HCT116 (cell line): ENCODE measurements around the gene SMAD7. TPM values are rescaled to one million over a fixed set of nuclear protein-coding genes. Genes with fewer than 3 reads are reported as not detected.
A peak's percentile ranks its signal among the peaks of the same experiment; 100 is the strongest.

Experiments used
- ATAC-seq: fragments of 200-7000 bp; cut with Tn5 transposase; 2 replicates; pipeline ENCODE4 v1.9.1; 2020; ENCODE audit warnings: mild to moderate bottlenecking, moderate library complexity
- BruUV-seq: library from RNA; stranded (reverse); fragments of 400-500 nt; replicated peaks from 2 replicates; lab custom pipeline; 2021; lab: Mats Ljungman, UMichigan
- CTCF ChIA-PET: fragments of 300-600 bp; sonication (Branson Sonifier 250); formaldehyde crosslinking; loops from one replicate; lab custom pipeline; 2021; ENCODE audit warnings: antibody characterized with exemption; lab: Charles Lee
- POLR2A ChIA-PET: fragments of 300-600, 350-600 bp; sonication (Branson Sonifier 250); formaldehyde crosslinking; loops from one replicate; lab custom pipeline; 2021; ENCODE audit warnings: antibody characterized with exemption; lab: Charles Lee
- RAD21 ChIA-PET, 2 experiments: fragments of 300-600 bp; sonication (Branson Sonifier 250); formaldehyde crosslinking; loops; one replicate each; lab custom pipeline; 2023; ENCODE audit warnings: low total read pairs in 2 of 2; ENCODE audit not compliant: uncharacterized antibody in 2 of 2, unreplicated experiment in 2 of 2, low non-redundant PET in 1 of 2; lab: Charles Lee
- DNase-seq: peaks from one replicate; pipeline ENCODE4 v3.0.0-alpha.2; 2010; ENCODE audit warnings: low read depth, low spot score
- H2AFZ ChIP-seq: fragments of 200-600 bp; shearing (Covaris generic), sonication (generic); 2 replicates; pipeline ENCODE4 v1.6.1; 2017; ENCODE audit warnings: low read depth, mixed run types, mixed read lengths, antibody characterized with exemption, low read length; ENCODE audit not compliant: poor library complexity, severe bottlenecking
- H3K27ac ChIP-seq: 2 replicates; pipeline ENCODE4 v1.5.1; 2012; ENCODE audit warnings: low read depth, low read length
- H3K27me3 ChIP-seq: fragments of 200-600 bp; sonication (generic); 2 replicates; pipeline ENCODE4 v1.6.1; 2016; ENCODE audit warnings: mixed run types, low read length, mixed read lengths; ENCODE audit not compliant: insufficient read depth
- H3K36me3 ChIP-seq, 2 experiments: fragments of 200-500 bp in 1 of 2; fragments of 200-600 bp in 1 of 2; sonication (Bioruptor generic) in 1 of 2; sonication (generic) in 1 of 2; 2 replicates each; pipeline versions ENCODE4 v1.5.1 to v1.6.1; 2014 to 2016; ENCODE audit warnings: low read length in 2 of 2, inconsistent platforms in 1 of 2, mixed read lengths in 1 of 2, mixed run types in 1 of 2; ENCODE audit not compliant: insufficient read depth in 2 of 2, control insufficient read depth in 1 of 2
- H3K4me1 ChIP-seq, 2 experiments: fragments of 200-600 bp in 1 of 2; sonication (generic) in 1 of 2; 2 replicates each; pipeline versions ENCODE4 v1.5.1 to v1.6.1; 2012 to 2017; ENCODE audit warnings: low read length in 2 of 2, inconsistent platforms in 1 of 2, mild to moderate bottlenecking in 1 of 2, mixed read lengths in 1 of 2, mixed run types in 1 of 2, moderate library complexity in 1 of 2; ENCODE audit not compliant: insufficient read depth in 2 of 2, control insufficient read depth in 1 of 2
- H3K4me2 ChIP-seq: fragments of 200-600 bp; sonication (generic); 2 replicates; pipeline ENCODE4 v1.6.1; 2017; ENCODE audit warnings: mixed run types, low read length, mixed read lengths
- H3K4me3 ChIP-seq, 2 experiments: fragments of 200-600 bp in 1 of 2; sonication (generic) in 1 of 2; replicated peaks in 1 of 2; 2 replicates each; pipeline ENCODE4 v1.5.1; 2011 to 2016; ENCODE audit warnings: low read length in 2 of 2, control low read depth in 1 of 2, low read depth in 1 of 2, mild to moderate bottlenecking in 1 of 2, mixed read lengths in 1 of 2, mixed run types in 1 of 2
- H3K79me2 ChIP-seq: fragments of 200-600 bp; sonication (generic); 2 replicates; pipeline ENCODE4 v1.6.1; 2017; ENCODE audit warnings: mild to moderate bottlenecking, mixed run types, low read length, moderate library complexity, mixed read lengths; ENCODE audit not compliant: insufficient read depth
- H3K9ac ChIP-seq: fragments of 200-600 bp; sonication (generic); 2 replicates; pipeline ENCODE4 v1.6.1; 2016; ENCODE audit warnings: low read length, mixed read lengths
- H3K9me2 ChIP-seq: fragments of 200-600 bp; sonication (generic), shearing (Covaris generic); 2 replicates; pipeline ENCODE4 v1.6.1; 2017; ENCODE audit warnings: mixed run types, mild to moderate bottlenecking, moderate library complexity; ENCODE audit not compliant: insufficient read depth
- H3K9me3 ChIP-seq, 2 experiments: fragments of 200-500 bp in 1 of 2; fragments of 200-600 bp in 1 of 2; sonication (Bioruptor generic) in 1 of 2; sonication (generic) in 1 of 2; 2 replicates each; pipeline ENCODE4 v1.6.1; 2014 to 2017; ENCODE audit warnings: low read length in 2 of 2, mixed read lengths in 2 of 2, inconsistent platforms in 1 of 2, low read depth in 1 of 2, mild to moderate bottlenecking in 1 of 2, mixed run types in 1 of 2, moderate library complexity in 1 of 2; ENCODE audit not compliant: control insufficient read depth in 1 of 2, insufficient read depth in 1 of 2
- H4K20me1 ChIP-seq: fragments of 200-600 bp; sonication (generic), shearing (Covaris generic); 2 replicates; pipeline ENCODE4 v1.6.1; 2017; ENCODE audit warnings: mixed run types, mild to moderate bottlenecking, moderate library complexity; ENCODE audit not compliant: insufficient read depth
- ELF1 ChIP-seq: IDR thresholded peaks from 2 replicates; pipeline ENCODE4 v1.6.1; 2012; ENCODE audit warnings: low read depth, borderline replicate concordance
- EZH2 ChIP-seq: fragments of 200-600 bp; sonication (generic); IDR thresholded peaks from 2 replicates; pipeline ENCODE4 v1.6.1; 2017; ENCODE audit warnings: antibody characterized with exemption, mixed run types
- EZH2phosphoT487 ChIP-seq: fragments of 200-600 bp; IDR thresholded peaks from 2 replicates; pipeline ENCODE4 v1.6.1; 2018; ENCODE audit warnings: antibody characterized with exemption, borderline replicate concordance
- POLR2A ChIP-seq: IDR thresholded peaks from 2 replicates; pipeline ENCODE4 v1.7.0; 2011; ENCODE audit warnings: borderline replicate concordance; ENCODE audit not compliant: insufficient read depth, insufficient read length; ENCODE audit errors: extremely low read depth
- RAD21 ChIP-seq: IDR thresholded peaks from 2 replicates; pipeline ENCODE4 v1.6.1; 2012; ENCODE audit warnings: low read depth, mild to moderate bottlenecking
- SIN3A ChIP-seq: IDR thresholded peaks from 2 replicates; pipeline ENCODE4 v1.6.1; 2012; ENCODE audit warnings: low read depth
- SP1 ChIP-seq: IDR thresholded peaks from 2 replicates; pipeline ENCODE4 v1.6.1; 2012; ENCODE audit warnings: low read depth
- SRF ChIP-seq: IDR thresholded peaks from 2 replicates; pipeline ENCODE4 v1.6.1; 2012; ENCODE audit warnings: low read depth
- TCF7L2 ChIP-seq: IDR thresholded peaks from 2 replicates; pipeline ENCODE4 v1.7.0; 2011; ENCODE audit warnings: borderline replicate concordance, inconsistent platforms; ENCODE audit not compliant: insufficient read depth, insufficient read length; ENCODE audit errors: extremely low read depth
- YY1 ChIP-seq: IDR thresholded peaks from 2 replicates; pipeline ENCODE4 v1.6.1; 2011; ENCODE audit warnings: low read length, low read depth, moderate library complexity, mild to moderate bottlenecking; ENCODE audit not compliant: insufficient replicate concordance; ENCODE audit errors: extremely low read depth
- ZNF274 ChIP-seq: fragments of 200-500 bp; sonication (Bioruptor generic); IDR thresholded peaks from 2 replicates; pipeline ENCODE4 v1.6.1; 2014; ENCODE audit warnings: mild to moderate bottlenecking, low read depth, low read length, inconsistent platforms
- intact Hi-C: fragments of 100-400 bp; cut with micrococcal nuclease; formaldehyde crosslinking; loops from 2 replicates; pipeline ENCODE4 v1.10.0; 2022
- total RNA-seq: library from RNA; stranded (reverse); gene quantifications from one replicate; pipeline ENCODE4 v1.2.1, GENCODE V29; 2021; ENCODE audit not compliant: unreplicated experiment
- TF ChIP-seq, protein P1 (sequence below), 3 experiments: fragments of 200-600 bp in 1 of 3; sonication (generic) in 1 of 3; IDR thresholded peaks in 2 of 3; conservative IDR thresholded peaks in 1 of 3; 2 replicates each; pipeline ENCODE4 v1.5.1; 2012 to 2017; ENCODE audit warnings: low read depth in 2 of 3, low read length in 2 of 3, antibody characterized with exemption in 1 of 3, borderline replicate concordance in 1 of 3, control low read depth in 1 of 3, mild to moderate bottlenecking in 1 of 3, mixed read lengths in 1 of 3, mixed run types in 1 of 3, moderate library complexity in 1 of 3; ENCODE audit not compliant: insufficient read depth in 1 of 3
- TF ChIP-seq, protein P2 (sequence below): IDR thresholded peaks from 2 replicates; pipeline ENCODE4 v1.6.1; 2012
- TF ChIP-seq, protein P3 (sequence below): IDR thresholded peaks from 2 replicates; pipeline ENCODE4 v1.6.1; 2011; ENCODE audit warnings: mild to moderate bottlenecking, low read length, moderate library complexity; ENCODE audit not compliant: insufficient replicate concordance; ENCODE audit errors: extremely low read depth

Gene SMAD7
- total RNA-seq, 1 experiment from 2014 or later = 7.2 TPM

- intact Hi-C loops = loop anchor here (5.0 to 10.0 kb wide), 4 partner anchors 56 to 267 kb away; no protein-coding TSS in a partner anchor
- ChIA-PET POLR2A (no interaction called here), RAD21 (no interaction called here), CTCF (no interaction called here)
- TF ChIP-seq, protein P1, sequence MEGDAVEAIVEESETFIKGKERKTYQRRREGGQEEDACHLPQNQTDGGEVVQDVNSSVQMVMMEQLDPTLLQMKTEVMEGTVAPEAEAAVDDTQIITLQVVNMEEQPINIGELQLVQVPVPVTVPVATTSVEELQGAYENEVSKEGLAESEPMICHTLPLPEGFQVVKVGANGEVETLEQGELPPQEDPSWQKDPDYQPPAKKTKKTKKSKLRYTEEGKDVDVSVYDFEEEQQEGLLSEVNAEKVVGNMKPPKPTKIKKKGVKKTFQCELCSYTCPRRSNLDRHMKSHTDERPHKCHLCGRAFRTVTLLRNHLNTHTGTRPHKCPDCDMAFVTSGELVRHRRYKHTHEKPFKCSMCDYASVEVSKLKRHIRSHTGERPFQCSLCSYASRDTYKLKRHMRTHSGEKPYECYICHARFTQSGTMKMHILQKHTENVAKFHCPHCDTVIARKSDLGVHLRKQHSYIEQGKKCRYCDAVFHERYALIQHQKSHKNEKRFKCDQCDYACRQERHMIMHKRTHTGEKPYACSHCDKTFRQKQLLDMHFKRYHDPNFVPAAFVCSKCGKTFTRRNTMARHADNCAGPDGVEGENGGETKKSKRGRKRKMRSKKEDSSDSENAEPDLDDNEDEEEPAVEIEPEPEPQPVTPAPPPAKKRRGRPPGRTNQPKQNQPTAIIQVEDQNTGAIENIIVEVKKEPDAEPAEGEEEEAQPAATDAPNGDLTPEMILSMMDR (IDR thresholded peaks at IDR 0.05 in 2 of 3, conservative IDR thresholded peaks at IDR 0.05 in 1 of 3; ENCODE audit: borderline replicate concordance in 1 of 3, insufficient read depth in 1 of 3, low read depth in 2 of 3, low read length in 2 of 3) = no peak
- TF ChIP-seq SIN3A = no peak
- TF ChIP-seq, protein P2, sequence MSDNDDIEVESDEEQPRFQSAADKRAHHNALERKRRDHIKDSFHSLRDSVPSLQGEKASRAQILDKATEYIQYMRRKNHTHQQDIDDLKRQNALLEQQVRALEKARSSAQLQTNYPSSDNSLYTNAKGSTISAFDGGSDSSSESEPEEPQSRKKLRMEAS = no peak
- no peak for TF ChIP-seq YY1
- TF ChIP-seq SRF = no peak
- TF ChIP-seq ELF1 = no peak
- no peak for TF ChIP-seq ZNF274
- TF ChIP-seq, protein P3, sequence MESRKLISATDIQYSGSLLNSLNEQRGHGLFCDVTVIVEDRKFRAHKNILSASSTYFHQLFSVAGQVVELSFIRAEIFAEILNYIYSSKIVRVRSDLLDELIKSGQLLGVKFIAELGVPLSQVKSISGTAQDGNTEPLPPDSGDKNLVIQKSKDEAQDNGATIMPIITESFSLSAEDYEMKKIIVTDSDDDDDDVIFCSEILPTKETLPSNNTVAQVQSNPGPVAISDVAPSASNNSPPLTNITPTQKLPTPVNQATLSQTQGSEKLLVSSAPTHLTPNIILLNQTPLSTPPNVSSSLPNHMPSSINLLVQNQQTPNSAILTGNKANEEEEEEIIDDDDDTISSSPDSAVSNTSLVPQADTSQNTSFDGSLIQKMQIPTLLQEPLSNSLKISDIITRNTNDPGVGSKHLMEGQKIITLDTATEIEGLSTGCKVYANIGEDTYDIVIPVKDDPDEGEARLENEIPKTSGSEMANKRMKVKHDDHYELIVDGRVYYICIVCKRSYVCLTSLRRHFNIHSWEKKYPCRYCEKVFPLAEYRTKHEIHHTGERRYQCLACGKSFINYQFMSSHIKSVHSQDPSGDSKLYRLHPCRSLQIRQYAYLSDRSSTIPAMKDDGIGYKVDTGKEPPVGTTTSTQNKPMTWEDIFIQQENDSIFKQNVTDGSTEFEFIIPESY = no peak
- TF ChIP-seq EZH2 = no peak
- TF ChIP-seq SP1 = no peak
- no peak for TF ChIP-seq RAD21
- TF ChIP-seq EZH2phosphoT487 = no peak
- no peak for TF ChIP-seq POLR2A
- no peak for TF ChIP-seq TCF7L2
- Histone ChIP-seq H3K4me3 (no peak overlapping the region), H3K4me2 (peak overlapping the region; percentile 66), H3K9me2 (no peaks in the 10 kb centered on the region), H3K9ac (peak overlapping the region; percentile 45), H3K4me1 (peaks cover 87 to 98% of the 10 kb centered on the region in 2 experiments), H3K36me3 (no peaks in the 10 kb centered on the region), H3K9me3 (no peaks in the 10 kb centered on the region), H3K79me2 (peaks cover 5% of the 10 kb centered on the region), H4K20me1 (peaks cover 3% of the 10 kb centered on the region; the same call in 1 of the 2 replicates), H3K27me3 (peaks cover 31% of the 10 kb centered on the region; the same call in 1 of the 2 replicates), H2AFZ (no peak overlapping the region), H3K27ac (no peak overlapping the region)
- DNase-seq (no peak), ATAC-seq (no peak)
- no TSS peak for BruUV-seq
Observed at GRCh38 chr18:48941672-48942071, 9.1 kb downstream of the SMAD7 start.
